Hepatocyte (in vitro differentiated cells): ENCODE results near the gene BMX. TPM values are rescaled to one million over a fixed set of nuclear protein-coding genes. Genes with fewer than 3 reads are reported as not detected.

Source experiments
- DNase-seq: peaks from one replicate; pipeline ENCODE4 v3.0.0-alpha.2; 2016; ENCODE audit warnings: low spot score
- H2AFZ ChIP-seq: fragments of 200-600 bp; sonication (generic); 2 replicates; pipeline ENCODE4 v1.6.0; 2016; ENCODE audit warnings: antibody characterized with exemption, mild to moderate bottlenecking
- H3K27ac ChIP-seq: fragments of 200-600 bp; sonication (generic); 2 replicates; pipeline ENCODE4 v1.5.1; 2016; ENCODE audit warnings: mild to moderate bottlenecking
- H3K27me3 ChIP-seq: fragments of 200-600 bp; sonication (generic); 2 replicates; pipeline ENCODE4 v1.6.1; 2016
- H3K36me3 ChIP-seq: fragments of 200-600 bp; sonication (generic); replicated peaks from 2 replicates; pipeline ENCODE4 v1.5.1; 2016; ENCODE audit warnings: low read depth; ENCODE audit not compliant: insufficient read depth
- H3K4me1 ChIP-seq: fragments of 200-600 bp; sonication (generic); 2 replicates; pipeline ENCODE4 v1.5.1; 2016; ENCODE audit warnings: mild to moderate bottlenecking, moderate library complexity; ENCODE audit not compliant: insufficient read depth
- H3K4me2 ChIP-seq: fragments of 200-600 bp; sonication (generic); 2 replicates; pipeline ENCODE4 v1.6.0; 2016
- H3K4me3 ChIP-seq: fragments of 200-600 bp; sonication (generic); 2 replicates; pipeline ENCODE4 v1.5.1; 2016; ENCODE audit warnings: mild to moderate bottlenecking
- H3K79me2 ChIP-seq: fragments of 200-600 bp; sonication (generic); 2 replicates; pipeline ENCODE4 v1.6.0; 2017; ENCODE audit warnings: mild to moderate bottlenecking
- H3K9me2 ChIP-seq: fragments of 200-600 bp; sonication (generic); replicated peaks from 2 replicates; pipeline ENCODE4 v1.6.0; 2017; ENCODE audit warnings: mild to moderate bottlenecking; ENCODE audit not compliant: insufficient read depth
- H3K9me3 ChIP-seq: fragments of 200-600 bp; sonication (generic); 2 replicates; pipeline ENCODE4 v1.5.1; 2016; ENCODE audit warnings: low read depth, mild to moderate bottlenecking
- H4K20me1 ChIP-seq: fragments of 200-600 bp; sonication (generic); 2 replicates; pipeline ENCODE4 v1.6.0; 2016; ENCODE audit warnings: mild to moderate bottlenecking; ENCODE audit not compliant: insufficient read depth, poor library complexity, severe bottlenecking
- EZH2 ChIP-seq: fragments of 200-600 bp; sonication (generic); IDR thresholded peaks from 2 replicates; pipeline ENCODE4 v1.6.1; 2016; ENCODE audit warnings: antibody characterized with exemption, mild to moderate bottlenecking, borderline replicate concordance
- EZH2phosphoT487 ChIP-seq: fragments of 200-600 bp; sonication (generic); IDR thresholded peaks from one replicate; pipeline ENCODE4 v1.6.1; 2018; ENCODE audit warnings: antibody characterized with exemption, mild to moderate bottlenecking, low read depth, moderate library complexity; ENCODE audit not compliant: unreplicated experiment, severe bottlenecking
- WGBS: methylation state at CpG from one replicate; pipeline ENCODE4 v1.1.6; 2016; ENCODE audit warnings: low lambda C conversion rate; ENCODE audit errors: missing lambda C conversion rate; 5-methylcytosine and 5-hydroxymethylcytosine counted together
- polyA plus RNA-seq: library from polyadenylated mRNA; unstranded; fragments of >200 nt; fragmentation: Nextera tagmentation; extraction: Ambion mirVana; gene quantifications from 2 replicates; pipeline ENCODE4 v1.2.1, GENCODE V29; 2016
- total RNA-seq: library from RNA; depleted of rRNA; stranded (reverse); fragments of >200 nt; gene quantifications from 2 replicates; pipeline ENCODE4 v1.2.3, GENCODE V29; 2014
- TF ChIP-seq, protein P1 (sequence below): fragments of 200-600 bp; sonication (generic); IDR thresholded peaks from 2 replicates; pipeline ENCODE4 v1.5.1; 2016; ENCODE audit warnings: antibody characterized with exemption, mild to moderate bottlenecking; ENCODE audit not compliant: poor library complexity

BMX gene
- total and polyA plus RNA-seq, 2 experiments from 2014 or later: 0.07 TPM; not detected in 1

DNA sequence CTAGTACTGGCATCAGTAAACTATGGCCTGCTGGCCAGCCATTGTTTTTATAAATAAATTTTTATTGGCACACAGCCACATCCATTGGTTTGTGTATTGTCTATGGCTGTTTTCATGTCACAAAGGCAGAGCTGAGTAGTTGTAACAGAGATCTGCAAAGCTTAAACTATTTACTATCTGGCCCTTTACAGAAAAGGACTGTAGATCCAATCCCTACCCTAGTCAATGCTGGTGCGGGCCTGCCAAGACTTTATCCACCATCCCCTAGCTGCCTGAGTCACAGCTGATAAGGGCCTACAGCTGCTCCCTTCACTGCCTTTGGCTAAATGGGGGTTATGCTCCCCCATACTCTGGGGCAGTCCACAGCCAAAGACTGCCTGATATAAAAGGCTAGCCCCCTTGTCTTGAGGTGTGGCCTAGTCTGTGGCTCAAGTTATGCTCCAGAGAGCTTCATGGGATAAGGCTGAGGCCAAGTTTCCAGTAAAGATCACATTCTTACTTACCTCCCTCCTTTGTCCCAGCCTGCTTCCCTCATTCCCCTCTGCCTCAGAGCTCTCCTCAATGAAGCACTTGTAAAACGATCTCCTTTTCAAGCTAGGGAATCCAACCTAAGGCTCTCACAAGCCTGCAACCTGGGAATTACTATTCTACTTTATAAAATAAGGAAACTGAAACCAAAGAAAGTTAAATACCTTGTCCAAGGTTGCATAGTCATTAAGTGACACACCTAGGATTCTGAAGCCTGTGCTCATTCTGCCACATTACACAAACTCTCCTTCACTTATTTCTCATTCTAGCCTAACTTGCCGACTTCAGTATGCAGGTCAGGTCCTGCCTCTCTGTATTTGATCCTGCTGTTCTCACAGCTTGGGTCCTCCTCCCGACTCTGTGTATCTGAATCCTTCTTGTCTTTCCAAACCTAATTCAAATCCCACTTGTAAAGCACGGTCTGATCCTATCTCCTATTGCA is 79.5 kb downstream of the BMX start:
- Histone ChIP-seq H2AFZ (peak overlapping the region; percentile 7), H4K20me1 (no peaks in the 10 kb centered on the region), H3K36me3 (no peaks in the 10 kb centered on the region), H3K27ac (peak overlapping the region; percentile 86), H3K27me3 (no peaks in the 10 kb centered on the region), H3K9me2 (no peaks in the 10 kb centered on the region), H3K4me3 (no peak overlapping the region), H3K4me2 (peak overlapping the region; percentile 58), H3K9me3 (no peaks in the 10 kb centered on the region), H3K79me2 (no peaks in the 10 kb centered on the region), H3K4me1 (peaks cover 32% of the 10 kb centered on the region)
- no peak for TF ChIP-seq EZH2phosphoT487
- TF ChIP-seq, protein P1, sequence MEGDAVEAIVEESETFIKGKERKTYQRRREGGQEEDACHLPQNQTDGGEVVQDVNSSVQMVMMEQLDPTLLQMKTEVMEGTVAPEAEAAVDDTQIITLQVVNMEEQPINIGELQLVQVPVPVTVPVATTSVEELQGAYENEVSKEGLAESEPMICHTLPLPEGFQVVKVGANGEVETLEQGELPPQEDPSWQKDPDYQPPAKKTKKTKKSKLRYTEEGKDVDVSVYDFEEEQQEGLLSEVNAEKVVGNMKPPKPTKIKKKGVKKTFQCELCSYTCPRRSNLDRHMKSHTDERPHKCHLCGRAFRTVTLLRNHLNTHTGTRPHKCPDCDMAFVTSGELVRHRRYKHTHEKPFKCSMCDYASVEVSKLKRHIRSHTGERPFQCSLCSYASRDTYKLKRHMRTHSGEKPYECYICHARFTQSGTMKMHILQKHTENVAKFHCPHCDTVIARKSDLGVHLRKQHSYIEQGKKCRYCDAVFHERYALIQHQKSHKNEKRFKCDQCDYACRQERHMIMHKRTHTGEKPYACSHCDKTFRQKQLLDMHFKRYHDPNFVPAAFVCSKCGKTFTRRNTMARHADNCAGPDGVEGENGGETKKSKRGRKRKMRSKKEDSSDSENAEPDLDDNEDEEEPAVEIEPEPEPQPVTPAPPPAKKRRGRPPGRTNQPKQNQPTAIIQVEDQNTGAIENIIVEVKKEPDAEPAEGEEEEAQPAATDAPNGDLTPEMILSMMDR: no peak
- TF ChIP-seq EZH2: no peak
- DNase-seq: peak; percentile 65
- WGBS: 45% methylated on average over 5 of the region's 5 CpGs

DNA sequence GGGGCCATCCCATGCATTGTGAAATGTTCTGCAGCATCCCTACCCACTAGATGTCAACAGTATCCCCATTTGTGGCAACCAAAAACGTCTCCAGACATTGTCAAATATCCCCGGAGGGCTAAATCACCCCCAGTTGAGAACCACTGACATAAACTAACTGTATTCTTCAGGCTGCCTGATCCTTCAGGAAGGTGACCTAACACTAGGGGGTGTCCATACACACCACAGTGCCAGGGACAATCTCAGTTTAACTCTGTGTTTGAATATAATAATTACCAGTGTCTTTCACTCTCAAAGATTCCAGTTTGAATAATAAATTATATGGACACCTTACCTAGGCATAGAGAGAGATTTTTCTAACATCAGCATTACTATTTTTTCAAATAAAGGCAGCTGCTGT is 93.8 kb downstream of the BMX start:
- Histone ChIP-seq H4K20me1 (no peaks in the 10 kb centered on the region), H3K4me3 (no peak overlapping the region), H3K4me1 (no peaks in the 10 kb centered on the region), H3K4me2 (no peak overlapping the region), H3K79me2 (no peaks in the 10 kb centered on the region), H3K36me3 (no peaks in the 10 kb centered on the region), H3K9me3 (no peaks in the 10 kb centered on the region), H2AFZ (no peak overlapping the region), H3K27ac (no peak overlapping the region), H3K27me3 (no peaks in the 10 kb centered on the region), H3K9me2 (no peaks in the 10 kb centered on the region)
- TF ChIP-seq EZH2phosphoT487 (no peak), EZH2 (no peak)
- TF ChIP-seq, protein P1: peak; percentile 36
- WGBS: 45% methylated on average over 2 of the region's 2 CpGs
- DNase-seq: peak; percentile 22

DNA sequence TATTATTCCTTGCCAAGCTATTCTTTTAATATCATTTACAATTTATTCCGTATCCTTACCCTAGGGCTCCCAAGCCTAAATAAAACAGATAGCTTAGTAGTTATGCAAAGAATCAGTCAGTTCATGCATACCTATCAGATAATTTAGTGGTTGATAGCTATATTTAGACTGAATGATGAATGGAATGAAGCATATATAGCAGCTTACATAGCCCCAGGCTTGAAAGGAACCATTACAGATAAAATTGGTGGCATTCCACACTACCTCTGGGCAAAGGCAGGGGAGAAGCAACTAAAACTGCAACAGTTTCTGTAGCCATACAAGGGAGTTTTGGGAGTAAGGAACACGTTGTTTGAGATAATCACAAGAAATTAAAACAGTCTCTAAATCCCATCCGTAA is 97.4 kb downstream of the BMX start:
- Histone ChIP-seq H3K4me1 (peaks cover 13% of the 10 kb centered on the region), H3K9me3 (no peaks in the 10 kb centered on the region), H3K27me3 (no peaks in the 10 kb centered on the region), H3K4me3 (no peak overlapping the region), H3K27ac (no peak overlapping the region), H3K36me3 (no peaks in the 10 kb centered on the region), H2AFZ (no peak overlapping the region), H3K4me2 (no peak overlapping the region), H3K9me2 (no peaks in the 10 kb centered on the region), H3K79me2 (no peaks in the 10 kb centered on the region), H4K20me1 (no peaks in the 10 kb centered on the region)
- WGBS: 72% methylated on average over 3 of the region's 3 CpGs
- TF ChIP-seq, protein P1: no peak
- TF ChIP-seq EZH2 (no peak), EZH2phosphoT487 (no peak)
- no peak for DNase-seq
